Neural cell (in vitro differentiated cells): ENCODE measurements around the gene MSMP.

Experiments
- CTCF ChIP-seq: fragments of 450-650 bp; IDR thresholded peaks from 2 replicates; pipeline ENCODE4 v1.5.1; 2014; ENCODE audit warnings: antibody characterized with exemption, mild to moderate bottlenecking, moderate library complexity; ENCODE audit not compliant: poor library complexity, severe bottlenecking
- EP300 ChIP-seq: fragments of 450-650 bp; conservative IDR thresholded peaks from 2 replicates; pipeline ENCODE4 v1.6.1; 2014; ENCODE audit warnings: antibody characterized with exemption, mild to moderate bottlenecking, moderate library complexity; ENCODE audit not compliant: poor library complexity, severe bottlenecking
- EZH2 ChIP-seq: fragments of 200-600, 300-800 bp; shearing (Covaris generic), sonication (generic); IDR thresholded peaks from 2 replicates; pipeline ENCODE4 v1.6.1; 2014; ENCODE audit warnings: antibody characterized with exemption, low read length, borderline replicate concordance, mild to moderate bottlenecking; ENCODE audit not compliant: insufficient read depth, poor library complexity, severe bottlenecking
- MXI1 ChIP-seq: fragments of 450-650 bp; conservative IDR thresholded peaks from 2 replicates; pipeline ENCODE4 v1.6.1; 2014; ENCODE audit warnings: antibody characterized with exemption, mild to moderate bottlenecking; ENCODE audit not compliant: poor library complexity, severe bottlenecking
- POLR2AphosphoS5 ChIP-seq: IDR thresholded peaks from 2 replicates; pipeline ENCODE4 v1.6.1; 2012
- RAD21 ChIP-seq: fragments of 450-650 bp; conservative IDR thresholded peaks from 2 replicates; pipeline ENCODE4 v1.6.1; 2014; ENCODE audit warnings: antibody characterized with exemption, mild to moderate bottlenecking, moderate library complexity
- REST ChIP-seq: IDR thresholded peaks from 2 replicates; pipeline ENCODE4 v1.6.1; 2012; ENCODE audit warnings: borderline replicate concordance
- TAF1 ChIP-seq: IDR thresholded peaks from 2 replicates; pipeline ENCODE4 v1.6.1; 2012; ENCODE audit warnings: low read depth

GRCh38 chr9:35719546-35719945 lies 34.5 kb downstream of the MSMP start:
- TF ChIP-seq CTCF (no peak), MXI1 (no peak), EP300 (no peak), EZH2 (no peak), RAD21 (no peak), REST (no peak), TAF1 (no peak), POLR2AphosphoS5 (no peak)
